ENCODE results near the gene CKAP5. TPM values are rescaled to one million over a fixed set of nuclear protein-coding genes. Genes with fewer than 3 reads are reported as not detected.

CKAP5 gene
- total RNA-seq, 1 experiment from 2014 or later: 190 TPM

DNA sequence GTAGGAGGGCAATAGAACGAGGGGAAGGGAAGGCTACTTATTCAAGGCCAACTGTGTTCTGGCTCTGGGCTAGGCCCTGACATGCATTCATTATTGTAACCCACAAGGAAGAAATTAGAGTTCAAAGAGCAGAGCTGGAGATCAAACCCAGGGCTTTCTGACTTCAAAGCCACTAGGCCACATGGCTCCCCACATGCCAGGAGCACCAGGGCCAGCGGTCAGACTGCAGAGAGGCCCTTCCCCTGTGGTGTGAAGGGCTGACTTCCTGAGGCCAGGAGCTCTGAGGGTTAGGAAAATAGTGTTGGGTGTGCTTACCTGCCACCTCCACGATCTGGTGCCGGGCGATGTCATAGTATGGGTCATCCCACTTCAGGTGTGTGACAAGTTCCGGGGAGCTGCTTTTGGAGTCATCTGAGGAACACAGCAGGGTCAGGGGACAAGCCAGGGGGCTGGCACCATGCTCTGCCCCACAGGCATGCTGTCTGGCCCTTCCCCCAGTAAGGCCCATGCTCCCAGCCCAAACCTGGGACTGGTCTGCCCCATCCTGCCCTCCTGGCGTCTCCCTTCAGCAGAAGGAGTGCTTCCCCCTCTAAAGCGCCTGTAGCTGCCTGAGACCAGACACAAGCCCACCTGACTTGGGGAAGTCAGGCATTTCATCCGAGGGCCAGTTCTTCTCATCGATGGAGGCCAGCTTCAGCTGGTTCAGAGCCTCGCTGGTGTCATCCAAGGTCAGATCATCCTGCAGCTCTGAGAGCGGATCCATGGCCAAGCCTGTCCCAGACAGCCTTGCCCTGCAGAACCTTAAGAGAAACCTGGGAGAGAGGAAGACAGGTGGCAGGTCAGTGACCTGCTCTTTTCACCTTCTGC, 150.5 kb downstream of the CKAP5 start:
- Histone ChIP-seq H3K9ac (ENCODE audit: extremely low read depth, insufficient read length, low read length) (no peak overlapping the region), H3K23ac (ENCODE audit: insufficient read length, low read depth, low read length) (no peak overlapping the region), H3K4me1 (ENCODE audit: insufficient read depth, low read length) (no peaks in the 10 kb centered on the region), H3K79me1 (ENCODE audit: insufficient read depth, low read depth, low read length, poor library complexity, severe bottlenecking) (no peaks in the 10 kb centered on the region), H3K23me2 (ENCODE audit: insufficient read length, low read depth, low read length, poor library complexity, severe bottlenecking) (no peaks in the 10 kb centered on the region), H3K56ac (ENCODE audit: insufficient read length, low read depth, low read length) (no peak overlapping the region), H3K14ac (ENCODE audit: insufficient read depth, low read length) (no peak overlapping the region), H2AK5ac (ENCODE audit: insufficient read length, low read length) (no peak overlapping the region), H2BK5ac (ENCODE audit: insufficient read length, low read length) (no peak overlapping the region), H4K5ac (ENCODE audit: insufficient read length, low read depth, low read length) (no peak overlapping the region), H3K4ac (ENCODE audit: low read depth, low read length) (no peak overlapping the region), H4K91ac (ENCODE audit: insufficient read length, low read depth, low read length) (no peak overlapping the region), H3K27ac (ENCODE audit: insufficient read length, low read depth, low read length) (no peak overlapping the region), H3K18ac (ENCODE audit: insufficient read length, low read depth, low read length) (no peak overlapping the region), H3K9me3 (ENCODE audit: control insufficient read depth, low read depth, low read length) (no peaks in the 10 kb centered on the region), H3K27me3 (ENCODE audit: insufficient read depth, low read length) (no peaks in the 10 kb centered on the region), H4K8ac (replicated peaks; ENCODE audit: insufficient read length, low read depth, low read length) (no peak overlapping the region), H4K20me1 (ENCODE audit: control insufficient read depth, insufficient read depth, insufficient read length) (no peaks in the 10 kb centered on the region), H2BK20ac (ENCODE audit: low read depth, low read length, poor library complexity, severe bottlenecking) (no peak overlapping the region), H3K79me2 (ENCODE audit: insufficient read depth, low read length) (no peaks in the 10 kb centered on the region), H3T11ph (ENCODE audit: low read length) (no peak overlapping the region), H2BK120ac (ENCODE audit: low read depth, low read length, poor library complexity, severe bottlenecking) (no peak overlapping the region), H2BK12ac (ENCODE audit: insufficient read length, low read depth, low read length) (no peak overlapping the region), H3K4me2 (ENCODE audit: insufficient read depth, insufficient read length, low read length) (no peak overlapping the region), H2BK15ac (ENCODE audit: low read depth, low read length) (no peak overlapping the region), H2AFZ (ENCODE audit: low read length) (no peak overlapping the region)
- H3K27ac Mint-ChIP-seq: peak overlapping the region in 1 of 3 experiments; percentile 62; a peak in 2 of 7 replicates
- no peak for TF ChIP-seq CTCF (conservative IDR thresholded peaks at IDR 0.05)
- H3K36me3 Mint-ChIP-seq (ENCODE audit: insufficient read depth in 1 of 3, low read depth in 3 of 3): peaks cover 2 to 13% (median 13%) of the 10 kb centered on the region in 3 experiments; a peak in 5 of 7 replicates
- WGBS (ENCODE audit: extremely low coverage, insufficient read length, low lambda C conversion rate): no CpG with 5 or more reads among the region's 12 CpGs
- DNase-seq: no peak
- H3K4me3 Mint-ChIP-seq: peak overlapping the region in 1 of 2 experiments; percentile 36; a peak in 1 of 5 replicates
- H3K27me3 Mint-ChIP-seq (ENCODE audit: low read depth): no peaks in the 10 kb centered on the region
- no peaks in the 10 kb centered on the region for H3K9me3 Mint-ChIP-seq
- H3K4me1 Mint-ChIP-seq: peaks cover 11% of the 10 kb centered on the region in 2 experiments; a peak in 3 of 4 replicates
